HEK293 (cell line): ENCODE data around the gene PAQR9.

ENCODE experiments used
- GLIS1 ChIP-seq: fragments of 450-650 bp; formaldehyde crosslinking; IDR thresholded peaks from 2 replicates; pipeline ENCODE4 v1.5.1; 2016; ENCODE audit warnings: missing biosample characterization, missing genetic modification characterization
- SP2 ChIP-seq: fragments of 450-650 bp; formaldehyde crosslinking; IDR thresholded peaks from 2 replicates; pipeline ENCODE4 v1.5.1; 2016; ENCODE audit warnings: missing biosample characterization, missing genetic modification characterization
- SP3 ChIP-seq: fragments of 450-650 bp; formaldehyde crosslinking; IDR thresholded peaks from 2 replicates; pipeline ENCODE4 v1.5.1; 2016; ENCODE audit warnings: missing biosample characterization, missing genetic modification characterization
- ZEB2 ChIP-seq: fragments of 450-650 bp; formaldehyde crosslinking; IDR thresholded peaks from 2 replicates; pipeline ENCODE4 v1.5.1; 2016; ENCODE audit warnings: missing biosample characterization, missing genetic modification characterization
- ZFHX2 ChIP-seq: fragments of 450-650 bp; formaldehyde crosslinking; conservative IDR thresholded peaks from 2 replicates; pipeline ENCODE4 v1.5.1; 2016; ENCODE audit warnings: missing biosample characterization, missing genetic modification characterization
- ZFP37 ChIP-seq: fragments of 450-650 bp; formaldehyde crosslinking; IDR thresholded peaks from 2 replicates; pipeline ENCODE4 v1.5.1; 2016; ENCODE audit warnings: missing biosample characterization, missing genetic modification characterization
- ZNF335 ChIP-seq: fragments of 450-650 bp; formaldehyde crosslinking; conservative IDR thresholded peaks from 2 replicates; pipeline ENCODE4 v1.5.1; 2016; ENCODE audit warnings: missing biosample characterization, missing genetic modification characterization
- ZNF391 ChIP-seq: fragments of 450-650 bp; formaldehyde crosslinking; IDR thresholded peaks from 2 replicates; pipeline ENCODE4 v1.5.1; 2016; ENCODE audit warnings: low read depth, missing biosample characterization, missing genetic modification characterization, borderline replicate concordance
- ZNF571 ChIP-seq: fragments of 450-650 bp; formaldehyde crosslinking; IDR thresholded peaks from 2 replicates; pipeline ENCODE4 v1.5.0; 2017; ENCODE audit warnings: missing biosample characterization, missing genetic modification characterization
- ZNF600 ChIP-seq: fragments of 450-650 bp; formaldehyde crosslinking; IDR thresholded peaks from 2 replicates; pipeline ENCODE4 v1.5.1; 2016; ENCODE audit warnings: missing biosample characterization, missing genetic modification characterization
- ZNF626 ChIP-seq: fragments of 450-650 bp; sonication (Bioruptor Pico); formaldehyde crosslinking; IDR thresholded peaks from 2 replicates; pipeline ENCODE4 v1.5.1; 2018; ENCODE audit warnings: missing biosample characterization, missing genetic modification characterization, inconsistent platforms
- ZNF707 ChIP-seq: fragments of 450-650 bp; formaldehyde crosslinking; IDR thresholded peaks from 2 replicates; pipeline ENCODE4 v1.5.1; 2016; ENCODE audit warnings: missing biosample characterization, missing genetic modification characterization
- ZNF837 ChIP-seq: fragments of 450-650 bp; formaldehyde crosslinking; IDR thresholded peaks from 2 replicates; pipeline ENCODE4 v1.5.1; 2016; ENCODE audit warnings: missing biosample characterization, missing genetic modification characterization
- ZNF843 ChIP-seq: fragments of 450-650 bp; formaldehyde crosslinking; IDR thresholded peaks from 2 replicates; pipeline ENCODE4 v1.5.1; 2016; ENCODE audit warnings: missing biosample characterization, missing genetic modification characterization
- ZSCAN30 ChIP-seq: fragments of 450-650 bp; IDR thresholded peaks from 2 replicates; pipeline ENCODE4 v1.5.1; 2018; ENCODE audit warnings: missing biosample characterization, mild to moderate bottlenecking, missing genetic modification characterization, moderate library complexity
- ZXDB ChIP-seq: fragments of 450-650 bp; formaldehyde crosslinking; IDR thresholded peaks from 2 replicates; pipeline ENCODE4 v1.5.1; 2016; ENCODE audit warnings: missing biosample characterization, missing genetic modification characterization
- TF ChIP-seq, protein P1 (sequence below): fragments of 450-650 bp; formaldehyde crosslinking; IDR thresholded peaks from 2 replicates; pipeline ENCODE4 v1.5.1; 2016; ENCODE audit warnings: missing biosample characterization, missing genetic modification characterization, borderline replicate concordance
- TF ChIP-seq, protein P2 (sequence below): fragments of 450-650 bp; formaldehyde crosslinking; IDR thresholded peaks from 2 replicates; pipeline ENCODE4 v1.5.1; 2016; ENCODE audit warnings: missing biosample characterization, missing genetic modification characterization, borderline replicate concordance
- TF ChIP-seq, protein P3 (sequence below): fragments of 450-650 bp; formaldehyde crosslinking; IDR thresholded peaks from 2 replicates; pipeline ENCODE4 v1.5.1; 2016; ENCODE audit warnings: missing biosample characterization, missing genetic modification characterization
- TF ChIP-seq, protein P4 (sequence below): fragments of 450-650 bp; formaldehyde crosslinking; IDR thresholded peaks from 2 replicates; pipeline ENCODE4 v1.5.1; 2017; ENCODE audit warnings: missing biosample characterization, missing genetic modification characterization
- TF ChIP-seq, protein P5 (sequence below): fragments of 450-650 bp; formaldehyde crosslinking; IDR thresholded peaks from 2 replicates; pipeline ENCODE4 v1.5.1; 2016; ENCODE audit warnings: missing biosample characterization, missing genetic modification characterization
- TF ChIP-seq, protein P6 (sequence below): fragments of 450-650 bp; formaldehyde crosslinking; IDR thresholded peaks from 2 replicates; pipeline ENCODE4 v1.5.1; 2016; ENCODE audit warnings: missing biosample characterization, missing genetic modification characterization
- TF ChIP-seq, protein P7 (sequence below): sonication (generic); formaldehyde crosslinking; IDR thresholded peaks from 2 replicates; pipeline ENCODE4 v1.8.1; 2022; ENCODE audit warnings: mild to moderate bottlenecking, moderate library complexity, missing genetic modification reagents

Gene PAQR9

DNA sequence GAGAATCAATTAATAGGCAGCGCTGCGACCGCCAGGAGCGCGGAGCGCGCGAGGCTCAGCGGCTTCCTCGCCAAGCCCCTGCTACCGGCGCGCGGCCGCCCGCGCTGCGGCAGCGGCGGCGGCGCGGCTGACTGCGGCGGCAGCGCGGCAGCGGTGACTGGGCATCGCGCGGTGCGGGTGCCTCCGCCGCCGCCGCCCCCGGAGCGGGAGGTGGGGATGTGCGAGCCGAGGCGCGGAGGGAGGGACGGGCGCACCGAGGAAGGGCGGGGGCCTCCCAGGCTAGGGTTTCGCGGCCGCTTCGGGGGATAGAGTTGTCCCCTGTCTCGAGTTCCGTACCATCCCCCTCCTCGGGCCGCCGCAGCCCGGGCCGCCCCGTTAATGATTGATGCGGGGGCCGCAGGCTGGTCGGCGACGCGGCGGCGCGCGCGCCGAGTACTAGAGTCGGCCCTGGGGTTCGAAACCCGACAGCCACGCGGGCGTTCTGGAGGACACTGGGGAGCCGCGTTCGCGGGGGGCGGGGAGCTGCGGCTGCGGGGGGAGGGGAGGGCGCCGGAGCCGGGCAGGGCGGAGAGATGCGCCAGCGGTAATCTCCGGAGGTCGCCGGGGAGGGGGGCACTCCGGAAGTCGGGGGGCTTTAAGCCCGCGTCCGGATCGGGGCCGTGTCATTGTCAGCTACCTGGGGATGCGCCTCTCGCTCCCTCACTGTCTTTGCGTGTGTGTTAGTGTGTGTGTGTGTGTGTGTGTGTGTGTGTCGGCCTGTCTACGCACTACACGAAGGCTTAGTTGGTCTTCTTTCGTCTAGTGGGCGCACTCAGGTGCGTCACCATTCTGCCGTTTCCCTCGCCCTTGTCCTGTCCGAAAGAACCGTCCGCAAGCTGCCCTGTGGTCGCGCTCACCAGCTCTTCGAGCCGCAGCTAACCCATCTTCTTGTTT is at the start of gene PAQR9 (continued):
- TF ChIP-seq, protein P1, sequence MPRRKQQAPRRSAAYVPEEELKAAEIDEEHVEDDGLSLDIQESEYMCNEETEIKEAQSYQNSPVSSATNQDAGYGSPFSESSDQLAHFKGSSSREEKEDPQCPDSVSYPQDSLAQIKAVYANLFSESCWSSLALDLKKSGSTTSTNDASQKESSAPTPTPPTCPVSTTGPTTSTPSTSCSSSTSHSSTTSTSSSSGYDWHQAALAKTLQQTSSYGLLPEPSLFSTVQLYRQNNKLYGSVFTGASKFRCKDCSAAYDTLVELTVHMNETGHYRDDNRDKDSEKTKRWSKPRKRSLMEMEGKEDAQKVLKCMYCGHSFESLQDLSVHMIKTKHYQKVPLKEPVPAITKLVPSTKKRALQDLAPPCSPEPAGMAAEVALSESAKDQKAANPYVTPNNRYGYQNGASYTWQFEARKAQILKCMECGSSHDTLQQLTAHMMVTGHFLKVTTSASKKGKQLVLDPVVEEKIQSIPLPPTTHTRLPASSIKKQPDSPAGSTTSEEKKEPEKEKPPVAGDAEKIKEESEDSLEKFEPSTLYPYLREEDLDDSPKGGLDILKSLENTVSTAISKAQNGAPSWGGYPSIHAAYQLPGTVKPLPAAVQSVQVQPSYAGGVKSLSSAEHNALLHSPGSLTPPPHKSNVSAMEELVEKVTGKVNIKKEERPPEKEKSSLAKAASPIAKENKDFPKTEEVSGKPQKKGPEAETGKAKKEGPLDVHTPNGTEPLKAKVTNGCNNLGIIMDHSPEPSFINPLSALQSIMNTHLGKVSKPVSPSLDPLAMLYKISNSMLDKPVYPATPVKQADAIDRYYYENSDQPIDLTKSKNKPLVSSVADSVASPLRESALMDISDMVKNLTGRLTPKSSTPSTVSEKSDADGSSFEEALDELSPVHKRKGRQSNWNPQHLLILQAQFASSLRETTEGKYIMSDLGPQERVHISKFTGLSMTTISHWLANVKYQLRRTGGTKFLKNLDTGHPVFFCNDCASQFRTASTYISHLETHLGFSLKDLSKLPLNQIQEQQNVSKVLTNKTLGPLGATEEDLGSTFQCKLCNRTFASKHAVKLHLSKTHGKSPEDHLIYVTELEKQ: no peak
- TF ChIP-seq GLIS1 (tag by site-specific recombination): peak; percentile 44; the same call in 1 of the 2 replicates
- peak; percentile 9; the same call in 1 of the 2 replicates for TF ChIP-seq ZSCAN30 (tag by site-specific recombination)
- peak; percentile 41 for TF ChIP-seq ZNF335 (tag by site-specific recombination)
- TF ChIP-seq, protein P2, sequence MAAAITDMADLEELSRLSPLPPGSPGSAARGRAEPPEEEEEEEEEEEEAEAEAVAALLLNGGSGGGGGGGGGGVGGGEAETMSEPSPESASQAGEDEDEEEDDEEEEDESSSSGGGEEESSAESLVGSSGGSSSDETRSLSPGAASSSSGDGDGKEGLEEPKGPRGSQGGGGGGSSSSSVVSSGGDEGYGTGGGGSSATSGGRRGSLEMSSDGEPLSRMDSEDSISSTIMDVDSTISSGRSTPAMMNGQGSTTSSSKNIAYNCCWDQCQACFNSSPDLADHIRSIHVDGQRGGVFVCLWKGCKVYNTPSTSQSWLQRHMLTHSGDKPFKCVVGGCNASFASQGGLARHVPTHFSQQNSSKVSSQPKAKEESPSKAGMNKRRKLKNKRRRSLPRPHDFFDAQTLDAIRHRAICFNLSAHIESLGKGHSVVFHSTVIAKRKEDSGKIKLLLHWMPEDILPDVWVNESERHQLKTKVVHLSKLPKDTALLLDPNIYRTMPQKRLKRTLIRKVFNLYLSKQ (tag by site-specific recombination): no peak
- no peak for TF ChIP-seq ZNF626 (tag by site-specific recombination)
- no peak for TF ChIP-seq ZNF837 (tag by site-specific recombination)
- TF ChIP-seq, protein P3, sequence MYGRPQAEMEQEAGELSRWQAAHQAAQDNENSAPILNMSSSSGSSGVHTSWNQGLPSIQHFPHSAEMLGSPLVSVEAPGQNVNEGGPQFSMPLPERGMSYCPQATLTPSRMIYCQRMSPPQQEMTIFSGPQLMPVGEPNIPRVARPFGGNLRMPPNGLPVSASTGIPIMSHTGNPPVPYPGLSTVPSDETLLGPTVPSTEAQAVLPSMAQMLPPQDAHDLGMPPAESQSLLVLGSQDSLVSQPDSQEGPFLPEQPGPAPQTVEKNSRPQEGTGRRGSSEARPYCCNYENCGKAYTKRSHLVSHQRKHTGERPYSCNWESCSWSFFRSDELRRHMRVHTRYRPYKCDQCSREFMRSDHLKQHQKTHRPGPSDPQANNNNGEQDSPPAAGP (tag by site-specific recombination): no peak
- TF ChIP-seq ZFHX2 (tag by site-specific recombination): peak; percentile 40
- TF ChIP-seq SP3 (tag by site-specific recombination): peak; percentile 30; the same call in 1 of the 2 replicates
- TF ChIP-seq, protein P4, sequence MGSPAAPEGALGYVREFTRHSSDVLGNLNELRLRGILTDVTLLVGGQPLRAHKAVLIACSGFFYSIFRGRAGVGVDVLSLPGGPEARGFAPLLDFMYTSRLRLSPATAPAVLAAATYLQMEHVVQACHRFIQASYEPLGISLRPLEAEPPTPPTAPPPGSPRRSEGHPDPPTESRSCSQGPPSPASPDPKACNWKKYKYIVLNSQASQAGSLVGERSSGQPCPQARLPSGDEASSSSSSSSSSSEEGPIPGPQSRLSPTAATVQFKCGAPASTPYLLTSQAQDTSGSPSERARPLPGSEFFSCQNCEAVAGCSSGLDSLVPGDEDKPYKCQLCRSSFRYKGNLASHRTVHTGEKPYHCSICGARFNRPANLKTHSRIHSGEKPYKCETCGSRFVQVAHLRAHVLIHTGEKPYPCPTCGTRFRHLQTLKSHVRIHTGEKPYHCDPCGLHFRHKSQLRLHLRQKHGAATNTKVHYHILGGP (tag by site-specific recombination): no peak
- TF ChIP-seq, protein P5, sequence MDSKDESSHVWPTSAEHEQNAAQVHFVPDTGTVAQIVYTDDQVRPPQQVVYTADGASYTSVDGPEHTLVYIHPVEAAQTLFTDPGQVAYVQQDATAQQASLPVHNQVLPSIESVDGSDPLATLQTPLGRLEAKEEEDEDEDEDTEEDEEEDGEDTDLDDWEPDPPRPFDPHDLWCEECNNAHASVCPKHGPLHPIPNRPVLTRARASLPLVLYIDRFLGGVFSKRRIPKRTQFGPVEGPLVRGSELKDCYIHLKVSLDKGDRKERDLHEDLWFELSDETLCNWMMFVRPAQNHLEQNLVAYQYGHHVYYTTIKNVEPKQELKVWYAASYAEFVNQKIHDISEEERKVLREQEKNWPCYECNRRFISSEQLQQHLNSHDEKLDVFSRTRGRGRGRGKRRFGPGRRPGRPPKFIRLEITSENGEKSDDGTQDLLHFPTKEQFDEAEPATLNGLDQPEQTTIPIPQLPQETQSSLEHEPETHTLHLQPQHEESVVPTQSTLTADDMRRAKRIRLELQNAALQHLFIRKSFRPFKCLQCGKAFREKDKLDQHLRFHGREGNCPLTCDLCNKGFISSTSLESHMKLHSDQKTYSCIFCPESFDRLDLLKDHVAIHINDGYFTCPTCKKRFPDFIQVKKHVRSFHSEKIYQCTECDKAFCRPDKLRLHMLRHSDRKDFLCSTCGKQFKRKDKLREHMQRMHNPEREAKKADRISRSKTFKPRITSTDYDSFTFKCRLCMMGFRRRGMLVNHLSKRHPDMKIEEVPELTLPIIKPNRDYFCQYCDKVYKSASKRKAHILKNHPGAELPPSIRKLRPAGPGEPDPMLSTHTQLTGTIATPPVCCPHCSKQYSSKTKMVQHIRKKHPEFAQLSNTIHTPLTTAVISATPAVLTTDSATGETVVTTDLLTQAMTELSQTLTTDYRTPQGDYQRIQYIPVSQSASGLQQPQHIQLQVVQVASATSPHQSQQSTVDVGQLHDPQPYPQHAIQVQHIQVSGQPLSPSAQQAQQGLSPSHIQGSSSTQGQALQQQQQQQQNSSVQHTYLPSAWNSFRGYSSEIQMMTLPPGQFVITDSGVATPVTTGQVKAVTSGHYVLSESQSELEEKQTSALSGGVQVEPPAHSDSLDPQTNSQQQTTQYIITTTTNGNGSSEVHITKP (tag by site-specific recombination): no peak
- peak; percentile 40; the same call in 1 of the 2 replicates for TF ChIP-seq SP2
- no peak for TF ChIP-seq ZNF571 (tag by site-specific recombination)
- peak; percentile 53; the same call in 1 of the 2 replicates for TF ChIP-seq ZXDB (tag by site-specific recombination)
- TF ChIP-seq, protein P6, sequence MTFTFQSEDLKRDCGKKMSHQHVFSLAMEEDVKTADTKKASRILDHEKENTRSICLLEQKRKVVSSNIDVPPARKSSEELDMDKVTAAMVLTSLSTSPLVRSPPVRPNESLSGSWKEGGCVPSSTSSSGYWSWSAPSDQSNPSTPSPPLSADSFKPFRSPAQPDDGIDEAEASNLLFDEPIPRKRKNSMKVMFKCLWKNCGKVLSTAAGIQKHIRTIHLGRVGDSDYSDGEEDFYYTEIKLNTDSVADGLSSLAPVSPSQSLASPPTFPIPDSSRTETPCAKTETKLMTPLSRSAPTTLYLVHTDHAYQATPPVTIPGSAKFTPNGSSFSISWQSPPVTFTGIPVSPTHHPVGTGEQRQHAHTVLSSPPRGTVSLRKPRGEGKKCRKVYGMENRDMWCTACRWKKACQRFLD: no peak
- no peak for TF ChIP-seq ZNF600 (tag by site-specific recombination)
- no peak for TF ChIP-seq ZFP37 (tag by site-specific recombination)
- no peak for TF ChIP-seq ZNF843 (tag by site-specific recombination)
- TF ChIP-seq ZEB2 (tag by site-specific recombination): 0 out of 2 replicates have a peak, but pooled peaks have one; percentile 36
- no peak for TF ChIP-seq ZNF707
- TF ChIP-seq, protein P7, sequence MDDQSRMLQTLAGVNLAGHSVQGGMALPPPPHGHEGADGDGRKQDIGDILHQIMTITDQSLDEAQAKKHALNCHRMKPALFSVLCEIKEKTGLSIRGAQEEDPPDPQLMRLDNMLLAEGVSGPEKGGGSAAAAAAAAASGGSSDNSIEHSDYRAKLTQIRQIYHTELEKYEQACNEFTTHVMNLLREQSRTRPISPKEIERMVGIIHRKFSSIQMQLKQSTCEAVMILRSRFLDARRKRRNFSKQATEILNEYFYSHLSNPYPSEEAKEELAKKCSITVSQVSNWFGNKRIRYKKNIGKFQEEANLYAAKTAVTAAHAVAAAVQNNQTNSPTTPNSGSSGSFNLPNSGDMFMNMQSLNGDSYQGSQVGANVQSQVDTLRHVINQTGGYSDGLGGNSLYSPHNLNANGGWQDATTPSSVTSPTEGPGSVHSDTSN (CRISPR knock-in tag): no peak
- no peak for TF ChIP-seq ZNF391 (tag by site-specific recombination)
